SJCRH30 (cell line): ENCODE measurements around the gene MED19. TPM values are rescaled to one million over a fixed set of nuclear protein-coding genes. Genes with fewer than 3 reads are reported as not detected.

Experiments used
- total RNA-seq: library from RNA; depleted of rRNA; stranded (reverse); fragments of >200 nt; shearing (Covaris generic); gene quantifications from 2 replicates; pipeline ENCODE4 v1.2.3, GENCODE V29; 2014; rRNA removed

MED19 gene
- total RNA-seq, 1 experiment from 2014 or later, result 28.6 TPM

Other genes with a start within 250 kb of the MED19 start
- 8.8 and 9.5 TPM in 2 replicates for gene SLC43A1, start 196.5 kb downstream of the MED19 start, total RNA-seq
- 93.2 and 147 TPM in 2 replicates for gene TIMM10, start 181.5 kb downstream of the MED19 start, total RNA-seq
- gene SMTNL1, start 174.6 kb downstream of the MED19 start, total RNA-seq, result 4.5 and 5.6 TPM in 2 replicates
- gene UBE2L6, start 144.5 kb downstream of the MED19 start, total RNA-seq, result 36.9 and 39.9 TPM in 2 replicates
- gene SERPING1, start 114.5 kb downstream of the MED19 start, total RNA-seq, result 12.3 and 13.8 TPM in 2 replicates
- 0.04 TPM in 1 of 2 replicates, not detected in the other for gene YPEL4, start 62.3 kb downstream of the MED19 start, total RNA-seq
- 26.5 and 27.4 TPM in 2 replicates for gene CLP1, start 54.5 kb downstream of the MED19 start, total RNA-seq
- 45.6 and 46.6 TPM in 2 replicates for gene ZDHHC5, start 44.1 kb downstream of the MED19 start, total RNA-seq
- gene TMX2, start 378 bp upstream of the MED19 start, total RNA-seq, result 125 and 132 TPM in 2 replicates
- gene SELENOH, start 29.3 kb upstream of the MED19 start, total RNA-seq, result 116 and 133 TPM in 2 replicates
- 0.02 TPM in 1 of 2 replicates, not detected in the other for gene BTBD18, start 39.6 kb upstream of the MED19 start, total RNA-seq
- 94.9 and 95.9 TPM in 2 replicates for gene CTNND1, start 49.6 kb upstream of the MED19 start, total RNA-seq